Gastroesophageal sphincter (tissue), 3 donors: Measurements from ENCODE around the gene TRAM2.

Experiments
- CTCF ChIP-seq, 4 experiments: fragments of 200-600 bp in 2 of 4; fragments of 450-650 bp in 2 of 4; sonication (generic) in 1 of 4; IDR thresholded peaks; one replicate each; pipeline ENCODE4 v1.5.1; 2017 to 2019; ENCODE audit warnings: antibody characterized with exemption in 4 of 4, mild to moderate bottlenecking in 2 of 4, moderate library complexity in 2 of 4
- EP300 ChIP-seq: sonication (generic); formaldehyde crosslinking; IDR thresholded peaks from one replicate; pipeline ENCODE4 v1.6.1; 2017; ENCODE audit warnings: antibody characterized with exemption, mild to moderate bottlenecking
- POLR2A ChIP-seq, 2 donors: fragments of 450-650 bp; IDR thresholded peaks; one replicate each; pipeline ENCODE4 v1.6.1; 2017; ENCODE audit warnings: antibody characterized with exemption in 2 of 2, mild to moderate bottlenecking in 2 of 2, moderate library complexity in 1 of 2

- TF ChIP-seq CTCF (IDR thresholded peaks at IDR 0.05) (no peak), POLR2A (IDR thresholded peaks at IDR 0.05) (no peak), EP300 (no peak)
Observed at GRCh38 chr6:52579006-52579660, 2.3 kb upstream of the TRAM2 start.
